HepG2 (cell line): ENCODE measurements around the gene SLC4A11. TPM values are rescaled to one million over a fixed set of nuclear protein-coding genes. Genes with fewer than 3 reads are reported as not detected.

Experiments used
- GLI4 ChIP-seq: sonication (generic); formaldehyde crosslinking; IDR thresholded peaks from 2 replicates; pipeline ENCODE4 v1.5.1; 2020; ENCODE audit warnings: missing genetic modification reagents, mild to moderate bottlenecking, moderate library complexity, borderline replicate concordance
- IRF2 ChIP-seq: IDR thresholded peaks from 2 replicates; pipeline ENCODE4 v1.6.1; 2018; ENCODE audit warnings: missing genetic modification reagents, missing compliant biosample characterization
- KAT8 ChIP-seq: IDR thresholded peaks from 2 replicates; pipeline ENCODE4 v1.6.1; 2016; ENCODE audit warnings: missing genetic modification reagents, missing compliant biosample characterization
- KDM6A ChIP-seq: IDR thresholded peaks from 2 replicates; pipeline ENCODE4 v1.6.1; 2016; ENCODE audit warnings: low read depth
- MLX ChIP-seq: IDR thresholded peaks from 2 replicates; pipeline ENCODE4 v1.6.1; 2016
- MYNN ChIP-seq: sonication (generic); formaldehyde crosslinking; IDR thresholded peaks from 2 replicates; pipeline ENCODE4 v1.4.0; 2020; ENCODE audit warnings: mild to moderate bottlenecking, low read depth, missing genetic modification reagents
- NR2F6 ChIP-seq, 2 experiments: IDR thresholded peaks; 2 replicates each; pipeline ENCODE4 v1.6.1; 2016; ENCODE audit warnings: antibody characterized with exemption in 1 of 2, mild to moderate bottlenecking in 1 of 2
- PHF8 ChIP-seq: sonication (generic); formaldehyde crosslinking; IDR thresholded peaks from 2 replicates; pipeline ENCODE4 v1.5.0; 2020; ENCODE audit warnings: missing genetic modification reagents
- PRDM4 ChIP-seq: sonication (generic); formaldehyde crosslinking; IDR thresholded peaks from 2 replicates; pipeline ENCODE4 v1.9.0; 2021; ENCODE audit warnings: missing genetic modification reagents, borderline replicate concordance
- PTBP1 ChIP-seq: fragments of 200-400 bp; formaldehyde crosslinking; IDR thresholded peaks from 2 replicates; pipeline ENCODE4 v1.6.1; 2018; ENCODE audit warnings: low read length, low read depth; ENCODE audit not compliant: poor library complexity, severe bottlenecking
- SP4 ChIP-seq: sonication (generic); formaldehyde crosslinking; IDR thresholded peaks from 2 replicates; pipeline ENCODE4 v1.8.1; 2023; ENCODE audit warnings: mild to moderate bottlenecking, missing genetic modification reagents
- ZBED4 ChIP-seq: sonication (generic); formaldehyde crosslinking; IDR thresholded peaks from 2 replicates; pipeline ENCODE4 v1.4.0; 2020; ENCODE audit warnings: missing genetic modification reagents, borderline replicate concordance
- ZBTB46 ChIP-seq: sonication (generic); formaldehyde crosslinking; IDR thresholded peaks from 2 replicates; pipeline ENCODE4 v1.4.0; 2020; ENCODE audit warnings: mild to moderate bottlenecking, missing genetic modification reagents, borderline replicate concordance
- ZNF10 ChIP-seq: sonication (generic); formaldehyde crosslinking; IDR thresholded peaks from 2 replicates; pipeline ENCODE4 v1.4.0; 2020; ENCODE audit warnings: mild to moderate bottlenecking, low read depth, missing genetic modification reagents, borderline replicate concordance
- ZNF292 ChIP-seq: sonication (generic); formaldehyde crosslinking; IDR thresholded peaks from 2 replicates; pipeline ENCODE4 v1.8.1; 2022; ENCODE audit warnings: mild to moderate bottlenecking, low read depth, missing genetic modification reagents, borderline replicate concordance
- ZNF343 ChIP-seq: sonication (generic); formaldehyde crosslinking; IDR thresholded peaks from 2 replicates; pipeline ENCODE4 v1.4.0; 2020; ENCODE audit warnings: mild to moderate bottlenecking, missing genetic modification reagents
- ZNF800 ChIP-seq: sonication (generic); formaldehyde crosslinking; IDR thresholded peaks from 2 replicates; pipeline ENCODE4 v1.4.0; 2020; ENCODE audit warnings: missing genetic modification reagents
- polyA plus RNA-seq, 8 experiments: library from polyadenylated mRNA; depleted of rRNA in 3 of 8; stranded (reverse) in 7 of 8; unstranded in 1 of 8; fragments of >200 nt; fragmentation: Illumina TruSeq in 4 of 8; extraction: Trizol in 4 of 8; gene quantifications; 2 replicates each; pipeline versions ENCODE4 v1.2.1 to v1.2.3, GENCODE V29; 2011 to 2016; ENCODE audit warnings: low read depth in 4 of 8, missing spikeins in 1 of 8, mixed read lengths in 1 of 8; ENCODE audit not compliant: insufficient read depth in 1 of 8
- total RNA-seq, 5 experiments: library from RNA; depleted of rRNA; stranded (reverse); fragments of >200 nt; fragmentation: Illumina TruSeq; extraction: Trizol; gene quantifications; 2 replicates each; pipeline ENCODE4 v1.2.3, GENCODE V29; 2016; ENCODE audit warnings: low read depth in 1 of 5

SLC4A11 gene
- total and polyA plus RNA-seq, 2 of the 13 experiments (the other 11 are each of a cell fraction or from before 2014, with no cell fraction given): 3.9 to 27.0 TPM

- TF ChIP-seq PRDM4 (CRISPR knock-in tag) (no peak; the same call in 1 of the 2 replicates), ZNF343 (CRISPR knock-in tag) (peak; percentile 82; the same call in 1 of the 2 replicates), ZBED4 (CRISPR knock-in tag) (no peak; the same call in 1 of the 2 replicates), SP4 (peak; percentile 12; the same call in 1 of the 2 replicates), IRF2 (CRISPR knock-in tag) (peak; percentile 26; the same call in 1 of the 2 replicates), GLI4 (CRISPR knock-in tag) (peak; percentile 99), ZNF10 (CRISPR knock-in tag) (no peak), MYNN (no peak), KDM6A (CRISPR knock-in tag) (peak; percentile 32; the same call in 1 of the 2 replicates), ZNF800 (CRISPR knock-in tag) (no peak; the same call in 1 of the 2 replicates), NR2F6 (IDR thresholded peaks at IDR 0.05) (no peak), NR2F6 (CRISPR knock-in tag; IDR thresholded peaks at IDR 0.05) (peak; percentile 69; the same call in 1 of the 2 replicates), PHF8 (CRISPR knock-in tag) (peak; percentile 94), ZBTB46 (CRISPR knock-in tag) (0 out of 2 replicates have a peak, but pooled peaks have one; percentile 76), PTBP1 (peak; percentile 93), KAT8 (CRISPR knock-in tag) (peak; percentile 98), MLX (peak; percentile 41; the same call in 1 of the 2 replicates), ZNF292 (CRISPR knock-in tag) (no peak)
These were observed 29.6 kb downstream of the SLC4A11 start, which contains the start of gene ITPA (continued) for GRCh38 chr20:3209257-3209945.
